HK-2 (cell line): ENCODE data around the gene GUCY1A2.

Source experiments
- DNase-seq: peaks from one replicate; pipeline ENCODE4 v3.0.0-alpha.2; 2018; ENCODE audit not compliant: unreplicated experiment

Gene GUCY1A2

GRCh38 chr11:106733635-106734034 lies 284.6 kb downstream of the GUCY1A2 start:
- DNase-seq = no peak

- no peak for DNase-seq
These were observed 289.4 kb downstream of the GUCY1A2 start for GRCh38 chr11:106728859-106729258.

GRCh38 chr11:106728379-106728778 lies 289.9 kb downstream of the GUCY1A2 start:
- no peak for DNase-seq

- no peak for DNase-seq
These were observed 291.0 kb downstream of the GUCY1A2 start for GRCh38 chr11:106727256-106727655.

DNA sequence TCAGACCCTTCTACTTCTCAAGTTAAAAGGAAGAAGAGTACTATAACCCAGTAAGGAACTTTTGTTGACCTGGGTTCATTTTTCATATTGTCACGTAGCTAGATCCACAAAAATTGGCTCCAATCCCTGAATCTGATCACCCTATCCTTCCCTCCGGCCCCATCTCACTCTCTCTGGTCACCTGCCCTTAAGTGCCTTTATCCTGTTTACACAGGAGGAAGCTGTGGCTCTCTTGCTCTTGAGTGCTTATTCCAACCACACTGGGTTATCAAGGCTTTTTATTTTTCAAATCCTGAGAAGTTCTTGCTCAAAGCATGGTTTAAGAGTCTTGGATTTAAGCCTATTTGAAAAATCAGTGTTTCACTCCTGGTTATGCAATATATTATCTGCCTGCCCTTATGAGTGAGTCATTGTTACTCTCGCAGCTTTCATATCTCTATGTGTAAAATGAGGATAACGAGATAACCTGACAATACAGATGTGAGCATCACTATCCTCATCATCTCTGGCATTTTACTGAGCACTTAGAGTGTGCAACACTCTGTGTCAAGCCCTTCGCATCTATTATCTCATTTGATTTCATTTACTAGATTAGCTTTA lies 293.9 kb downstream of the GUCY1A2 start:
- no peak for DNase-seq

- DNase-seq = no peak
These were observed 295.2 kb downstream of the GUCY1A2 start for GRCh38 chr11:106723071-106723470.

- DNase-seq = no peak
These were observed 301.1 kb downstream of the GUCY1A2 start for GRCh38 chr11:106717222-106717621.

GRCh38 chr11:106714199-106714598 lies 304.1 kb downstream of the GUCY1A2 start:
- DNase-seq = no peak

- no peak for DNase-seq
These were observed 309.9 kb downstream of the GUCY1A2 start for GRCh38 chr11:106708348-106708747.

- no peak for DNase-seq
These were observed 311.9 kb downstream of the GUCY1A2 start for GRCh38 chr11:106706355-106706754.

DNA sequence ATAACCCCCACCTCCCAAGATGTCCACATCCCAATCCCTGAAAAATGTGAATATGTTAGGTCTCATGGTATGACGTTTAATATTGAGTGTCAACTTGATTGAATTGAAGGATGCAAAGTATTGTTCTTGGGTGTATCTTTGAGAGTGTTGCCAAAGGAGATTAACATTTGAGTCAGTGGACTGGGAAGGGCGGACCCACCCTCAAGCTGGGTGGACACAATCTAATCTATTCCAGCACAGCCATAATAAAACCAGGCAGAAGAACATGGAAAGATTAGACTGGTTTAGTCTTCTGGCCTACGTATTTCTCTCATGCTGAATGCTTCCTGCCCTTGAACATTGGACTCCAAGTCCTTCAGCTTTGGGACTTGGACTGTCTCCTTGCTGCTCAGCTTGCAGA lies 315.5 kb downstream of the GUCY1A2 start:
- DNase-seq = no peak

- DNase-seq = no peak
These were observed 321.2 kb downstream of the GUCY1A2 start for GRCh38 chr11:106697058-106697457.

GRCh38 chr11:106695506-106695905 lies 322.8 kb downstream of the GUCY1A2 start:
- no peak for DNase-seq

GRCh38 chr11:106694501-106694900 lies 323.8 kb downstream of the GUCY1A2 start:
- DNase-seq = no peak

DNA sequence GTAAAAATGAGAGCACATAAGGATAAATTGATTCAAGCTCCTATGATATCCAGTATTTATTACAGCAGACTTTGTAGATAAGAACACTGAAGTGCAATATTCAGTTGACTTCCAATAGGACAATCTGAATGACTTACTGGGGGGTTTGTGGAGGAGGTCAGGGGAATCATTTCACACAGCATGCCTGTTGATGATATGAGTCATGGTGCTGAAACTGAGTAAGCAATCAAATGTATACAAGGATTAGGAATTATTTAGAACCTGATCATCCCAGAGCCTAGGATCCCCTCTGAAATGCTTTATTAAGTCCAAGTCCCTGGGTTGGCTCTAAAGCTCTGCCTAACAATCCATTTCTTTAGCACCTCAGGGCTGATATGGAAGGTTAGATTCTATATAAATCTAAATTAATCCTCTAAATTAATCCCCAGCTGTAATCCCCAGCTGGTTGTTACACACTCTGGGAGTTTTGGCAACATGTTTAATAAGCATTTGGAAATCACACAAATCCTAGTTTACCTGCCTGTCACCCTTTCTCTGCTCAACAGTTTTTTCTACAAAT lies 326.4 kb downstream of the GUCY1A2 start:
- no peak for DNase-seq

GRCh38 chr11:106690923-106691322 lies 327.4 kb downstream of the GUCY1A2 start:
- no peak for DNase-seq

- DNase-seq = no peak
These were observed 333.3 kb downstream of the GUCY1A2 start for GRCh38 chr11:106684944-106685343.

DNA sequence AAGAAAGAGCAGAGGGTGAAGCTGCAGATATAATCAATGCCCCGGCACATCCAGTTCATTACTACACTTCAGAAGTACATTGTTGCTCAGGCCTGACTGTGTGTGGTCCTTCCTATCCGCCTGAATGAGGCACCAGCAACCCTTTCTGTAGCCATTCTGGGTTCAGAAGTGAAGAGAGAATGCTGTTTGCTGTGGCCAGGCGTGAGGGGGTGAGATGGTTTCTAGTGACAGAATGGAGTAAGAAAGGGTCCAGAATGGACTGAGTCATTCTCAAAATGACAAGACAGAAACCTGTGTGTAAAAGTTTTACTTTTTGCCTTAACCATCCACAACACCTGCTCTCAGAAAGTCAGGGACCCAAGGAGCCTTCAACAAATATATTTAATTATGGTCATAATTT lies 334.8 kb downstream of the GUCY1A2 start:
- DNase-seq = no peak

DNA sequence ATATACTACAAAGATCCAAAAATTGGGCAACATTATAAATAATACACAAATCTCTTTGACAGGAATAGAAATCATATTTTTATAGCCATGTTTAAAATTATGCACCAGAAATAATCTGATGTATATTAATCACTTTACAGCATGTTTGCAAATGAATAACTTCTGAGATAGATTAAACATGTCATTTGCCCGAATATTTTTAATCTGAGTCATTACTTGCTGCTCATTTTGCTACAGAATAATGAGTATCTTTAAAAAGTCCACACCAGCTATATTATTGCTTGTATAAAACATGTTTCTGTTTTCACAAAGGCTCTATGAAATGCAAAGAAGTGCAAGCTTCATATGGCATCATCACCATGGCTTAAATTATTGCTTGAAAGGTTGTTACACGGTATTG lies 336.8 kb downstream of the GUCY1A2 start:
- DNase-seq = no peak

DNA sequence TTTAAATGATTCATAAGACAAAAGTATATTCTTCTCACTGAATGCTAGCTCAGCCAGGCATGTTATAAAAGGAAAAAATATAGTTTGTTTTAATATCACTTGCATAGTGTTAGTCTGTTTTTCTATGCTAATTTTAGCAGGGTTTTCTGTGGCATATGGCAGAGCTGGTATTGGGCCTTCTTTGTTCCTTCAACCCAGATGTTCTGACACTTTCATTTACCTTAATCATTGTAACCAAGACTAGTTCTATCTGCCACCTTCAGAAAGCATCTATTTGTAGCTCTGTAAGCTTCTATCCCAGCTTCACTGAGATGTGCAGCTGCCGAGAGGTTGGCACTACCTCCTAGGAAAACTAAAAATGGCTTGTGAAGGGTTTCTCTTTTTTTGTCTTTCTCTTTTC lies 338.7 kb downstream of the GUCY1A2 start:
- DNase-seq = no peak

- no peak for DNase-seq
These were observed 339.1 kb downstream of the GUCY1A2 start for GRCh38 chr11:106679181-106679580.

DNA sequence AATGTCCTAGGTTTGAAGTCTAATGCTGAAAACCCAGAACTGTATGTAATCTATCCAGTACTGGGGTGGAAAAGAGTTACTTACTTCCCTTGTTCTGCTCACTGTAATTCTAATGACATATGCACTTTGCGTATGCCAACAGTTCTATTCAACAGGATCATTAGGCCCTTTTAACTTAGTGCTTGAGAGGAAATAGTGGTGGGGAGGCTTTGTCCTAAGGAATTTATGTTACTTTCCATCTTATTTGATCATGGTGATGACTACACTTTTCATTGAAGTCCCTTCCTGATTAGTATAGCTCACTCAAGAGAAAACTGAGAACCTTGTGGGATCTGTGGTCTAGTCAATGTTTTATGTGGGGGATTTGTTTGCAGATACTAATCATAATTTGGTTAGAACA lies 348.2 kb downstream of the GUCY1A2 start:
- no peak for DNase-seq

- DNase-seq = no peak
These were observed 350.1 kb downstream of the GUCY1A2 start for GRCh38 chr11:106668147-106668546.

DNA sequence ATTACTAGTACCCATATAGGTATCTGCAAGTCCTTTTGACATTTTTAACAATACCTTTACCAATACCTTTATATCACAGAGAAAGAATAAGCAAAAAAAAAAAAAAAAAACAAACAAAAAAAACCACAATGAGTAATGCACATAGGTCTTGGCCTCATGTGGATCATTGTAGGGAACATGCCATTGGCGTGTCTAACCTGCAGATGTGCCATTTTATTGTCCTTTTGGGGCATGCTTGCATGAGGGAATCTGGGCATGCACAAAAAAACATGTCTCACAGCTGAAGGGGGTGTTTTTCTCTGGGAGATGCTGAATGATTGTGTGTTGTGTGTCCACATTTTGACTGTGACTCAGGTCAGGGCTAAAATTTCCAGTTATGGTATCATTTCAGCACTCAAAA lies 361.6 kb downstream of the GUCY1A2 start:
- no peak for DNase-seq
